ENCODE results near the gene C11orf86.
"Not testable (repeated sequence)": the region's sequence is repeated elsewhere in the genome, so short reads cannot be mapped to it uniquely, and the experiment has no call there.

C11orf86 gene

GRCh38 chr11:66967670-66968425 is 7.3 kb upstream of the C11orf86 start:
- ATAC-seq (no peak), DNase-seq (no peak)

DNA sequence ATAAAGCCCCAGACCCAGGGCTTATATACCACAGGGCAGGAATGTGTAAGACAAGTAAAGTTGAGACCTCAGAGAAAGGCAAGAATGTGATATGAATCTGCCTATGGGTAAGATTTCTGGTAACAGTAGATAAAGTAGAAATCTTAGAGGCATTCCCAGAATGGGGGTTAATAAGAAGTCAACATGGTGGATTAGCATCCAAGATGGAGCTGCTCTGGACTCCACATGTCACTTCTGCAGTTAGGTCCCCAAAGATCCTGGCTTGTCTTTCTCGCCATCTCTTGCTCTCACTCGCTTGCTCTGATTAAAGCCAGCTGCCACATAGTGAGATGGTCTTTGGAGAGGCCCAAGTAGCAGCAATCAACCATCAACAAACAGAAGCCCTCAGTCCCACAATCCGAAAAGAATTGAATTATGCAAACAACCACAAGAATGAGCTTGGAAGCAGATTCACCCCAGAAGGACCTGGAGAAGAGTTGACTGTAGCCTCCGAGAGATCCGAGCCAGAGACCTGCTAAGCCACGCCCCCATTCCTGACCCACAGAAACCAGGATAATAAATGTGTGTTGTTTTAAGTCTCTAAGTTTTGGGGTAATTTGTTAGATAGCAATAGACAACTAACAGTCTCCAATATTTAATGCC is 5.4 kb upstream of the C11orf86 start:
- ATAC-seq (no peak), DNase-seq (no peak)

DNA sequence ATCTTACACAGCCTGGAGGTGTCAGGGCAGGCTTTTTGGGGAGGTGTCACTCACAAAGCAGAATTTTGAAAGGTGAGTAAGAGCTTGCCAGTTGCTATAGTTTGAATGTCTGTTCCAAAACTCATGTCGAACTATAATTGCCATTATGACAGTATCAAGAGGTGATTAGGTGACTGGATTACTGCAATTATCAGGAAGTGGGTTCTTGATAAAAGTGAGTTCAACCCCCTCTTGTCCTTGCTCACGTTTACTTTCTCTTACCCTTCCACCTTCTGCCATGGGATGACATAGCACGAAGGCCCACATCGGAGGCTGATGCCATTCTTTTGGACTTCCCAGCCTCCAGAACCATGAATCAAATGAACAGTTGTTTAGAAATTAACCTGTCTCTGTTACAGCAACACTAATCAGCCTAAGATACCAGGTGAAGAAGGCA is 4.7 kb upstream of the C11orf86 start:
- DNase-seq (no peak), ATAC-seq (no peak)

- DNase-seq (peak; percentile 30), ATAC-seq (peak; percentile 96)
These were observed 4.2 kb upstream of the C11orf86 start for GRCh38 chr11:66970807-66971442.

GRCh38 chr11:66971488-66971887 is 3.6 kb upstream of the C11orf86 start:
- DNase-seq = no peak
- no peak for ATAC-seq

- no peak for DNase-seq
- no peak for ATAC-seq
These were observed 1.0 kb upstream of the C11orf86 start for GRCh38 chr11:66973956-66974580.

GRCh38 chr11:66975405-66976027 is 412 bp downstream of the C11orf86 start:
- ATAC-seq = no peak

DNA sequence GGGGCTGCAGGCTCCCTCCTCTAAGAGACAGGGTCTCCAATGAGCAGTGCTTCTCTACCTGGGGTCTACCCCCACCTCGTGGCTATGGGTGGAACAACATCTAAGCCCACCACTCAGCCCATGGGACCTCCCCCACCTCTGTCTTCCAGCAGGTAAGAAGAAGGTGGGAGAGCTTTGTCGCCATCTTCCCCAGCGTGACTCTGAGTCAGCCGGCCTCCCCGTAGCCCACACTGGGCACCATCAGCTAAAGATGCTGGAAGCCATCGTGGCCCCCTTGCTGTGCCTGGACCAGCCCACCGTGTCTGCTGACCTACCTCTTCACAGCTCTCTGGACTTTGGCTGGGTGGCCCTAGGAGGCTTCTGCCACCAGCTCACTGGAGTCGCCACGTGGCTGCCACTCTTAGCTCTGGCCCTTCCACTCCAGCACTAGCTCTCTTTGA is 944 bp downstream of the C11orf86 start:
- peak; percentile 48 for DNase-seq
- ATAC-seq = no peak

More at GRCh38 chr11:66975405-66976027, 412 bp downstream of the C11orf86 start:
- DNase-seq = no peak

- ATAC-seq = no peak
- DNase-seq = no peak
These were observed 1.8 kb downstream of the C11orf86 start for GRCh38 chr11:66976925-66977324.

GRCh38 chr11:66978229-66978628 is 3.1 kb downstream of the C11orf86 start:
- DNase-seq (no peak), ATAC-seq (no peak)

GRCh38 chr11:66978717-66979116 is 3.6 kb downstream of the C11orf86 start:
- ATAC-seq = no peak
- no peak for DNase-seq

GRCh38 chr11:66979336-66979980 is 4.4 kb downstream of the C11orf86 start:
- DNase-seq (no peak), ATAC-seq (no peak)

GRCh38 chr11:66981976-66982578 is 7.0 kb downstream of the C11orf86 start:
- no peak for ATAC-seq
- DNase-seq = peak; percentile 57

DNA sequence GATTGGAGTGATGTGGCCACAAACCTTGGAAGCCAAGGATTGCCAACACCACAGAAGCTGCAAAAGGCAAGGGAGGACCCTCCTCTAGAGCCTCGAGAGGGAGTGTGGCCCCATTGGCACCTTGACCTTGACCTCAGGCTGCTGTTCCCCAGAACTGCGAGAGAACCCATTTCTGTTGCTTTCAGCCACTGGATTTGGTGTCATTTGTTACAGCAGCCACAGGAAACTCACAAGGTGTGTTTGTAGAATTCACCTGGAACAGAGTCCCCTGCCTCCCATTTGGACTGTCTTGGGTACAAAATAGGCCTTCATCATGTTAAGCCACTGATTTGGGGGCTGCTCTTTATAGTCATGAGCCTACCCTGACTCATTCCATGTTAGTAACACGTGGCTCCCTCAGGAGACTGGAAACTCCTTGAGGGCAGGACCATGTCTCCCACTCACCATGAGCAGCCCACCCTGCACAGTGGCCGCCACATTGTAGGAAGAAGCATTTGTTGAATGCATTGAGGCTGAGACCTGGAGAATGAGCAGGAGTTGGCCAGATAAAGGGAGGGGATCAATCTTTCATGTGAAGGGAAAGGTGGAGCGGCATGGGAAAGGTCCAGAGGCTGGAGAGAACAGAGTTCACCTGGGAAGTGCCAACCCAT is 8.3 kb downstream of the C11orf86 start:
- no peak for ATAC-seq
- no peak for DNase-seq

GRCh38 chr11:66985508-66986177 is 10.5 kb downstream of the C11orf86 start:
- no peak for DNase-seq
- ATAC-seq = no peak

DNA sequence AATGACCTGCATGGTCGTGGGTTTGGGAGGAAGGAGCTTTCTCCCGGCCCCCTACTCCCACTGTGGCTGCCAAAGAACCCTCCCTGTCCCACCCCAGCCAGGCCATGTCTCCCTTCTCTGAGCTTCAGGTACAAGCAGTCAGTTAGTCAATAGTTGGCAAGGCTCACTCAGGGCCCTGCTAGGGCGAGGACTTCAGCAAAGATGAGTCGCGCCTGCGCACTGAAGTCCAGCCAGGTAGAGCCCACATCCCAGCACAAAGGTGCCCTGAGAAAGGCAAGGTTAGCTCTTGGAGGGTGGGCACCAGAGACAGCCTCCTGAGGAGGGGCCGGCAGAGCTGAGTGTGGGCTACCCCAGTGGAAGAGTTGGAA is 11.1 kb downstream of the C11orf86 start:
- DNase-seq (no peak), ATAC-seq (no peak)

DNA sequence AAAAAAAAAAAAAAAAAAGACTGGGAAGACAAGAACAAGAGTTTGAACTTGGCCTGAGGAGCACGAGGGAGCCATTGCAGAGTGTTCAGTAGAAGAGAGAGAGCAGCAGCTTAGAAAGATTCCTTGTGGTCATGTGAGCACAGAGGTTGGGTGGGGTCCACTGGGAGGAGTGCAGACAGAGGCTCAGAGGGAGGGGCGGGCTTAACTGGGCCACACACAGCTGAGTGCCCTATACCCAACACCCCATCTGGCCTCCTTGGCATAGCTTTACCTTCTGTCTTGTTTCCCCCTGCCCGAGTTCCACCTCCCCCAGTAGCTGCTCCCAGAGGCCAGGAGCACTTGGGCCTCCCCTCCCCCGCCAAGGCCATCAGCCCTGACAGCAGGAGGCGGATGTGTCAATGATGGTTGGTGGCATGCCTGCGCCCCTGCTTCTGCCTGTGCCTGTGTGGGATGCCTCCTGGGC is 12.1 kb downstream of the C11orf86 start:
- ATAC-seq (no peak), DNase-seq (no peak)

- ATAC-seq (no peak), DNase-seq (no peak)
These were observed 13.0 kb downstream of the C11orf86 start for GRCh38 chr11:66987924-66988637.

DNA sequence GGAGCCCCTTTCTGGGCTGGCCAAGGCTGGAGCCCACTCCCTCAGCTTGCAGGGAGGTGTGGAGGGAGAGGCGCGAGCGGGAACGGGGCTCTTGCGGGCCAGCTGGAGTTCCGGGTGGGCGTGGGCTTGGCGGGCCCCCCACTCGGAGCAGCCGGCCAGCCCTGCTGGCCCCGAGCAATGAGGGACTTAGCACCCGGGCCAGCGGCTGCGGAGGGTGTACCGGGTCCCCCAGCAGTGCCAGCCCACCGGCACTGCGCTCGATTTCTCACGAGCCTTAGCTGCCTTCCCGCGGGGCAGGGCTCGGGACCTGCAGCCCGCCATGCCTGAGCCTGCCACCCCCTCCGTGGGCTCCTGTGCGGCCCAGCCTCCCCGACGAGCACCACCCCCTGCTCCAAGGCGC is 13.6 kb downstream of the C11orf86 start:
- not testable (repeated sequence) for ATAC-seq

More for the DNA sequence above, 13.6 kb downstream of the C11orf86 start:
- not testable (repeated sequence) for DNase-seq
